IMR-90 (cell line): ENCODE results near the gene EIF6. TPM values are rescaled to one million over a fixed set of nuclear protein-coding genes. Genes with fewer than 3 reads are reported as not detected.

Experiments
- ATAC-seq: fragments of 200-7000 bp; cut with Tn5 transposase; 2 replicates; pipeline ENCODE4 v1.9.1; 2020; ENCODE audit warnings: low read depth, mild to moderate bottlenecking, moderate library complexity
- BruUV-seq: library from RNA; stranded (reverse); fragments of 400-500 nt; replicated peaks from 2 replicates; lab custom pipeline; 2021; lab: Mats Ljungman, UMichigan
- CTCF ChIA-PET: fragments of 300-600 bp; formaldehyde crosslinking; extraction: SDS; loops from one replicate; lab custom pipeline; 2021; ENCODE audit warnings: antibody characterized with exemption; lab: Yijun Ruan, JAX
- POLR2A ChIA-PET: fragments of 300-600 bp; sonication (Branson Sonifier 250); formaldehyde crosslinking; loops from one replicate; lab custom pipeline; 2022; ENCODE audit warnings: antibody characterized with exemption; ENCODE audit not compliant: unreplicated experiment; lab: Charles Lee
- DNase-seq: peaks from one replicate; pipeline ENCODE4 v3.0.0; 2013
- H2AFZ ChIP-seq: replicated peaks from 2 replicates; pipeline ENCODE3; 2013; ENCODE audit warnings: low read length, mild to moderate bottlenecking; ENCODE audit not compliant: poor library complexity
- H2AK5ac ChIP-seq: 2 replicates; pipeline ENCODE4 v1.6.1; 2013; ENCODE audit warnings: low read depth, low read length, inconsistent platforms
- H2AK9ac ChIP-seq: replicated peaks from 2 replicates; pipeline ENCODE3; 2013; ENCODE audit warnings: mild to moderate bottlenecking, low read depth, low read length, moderate library complexity; ENCODE audit not compliant: poor library complexity
- H2BK120ac ChIP-seq: 2 replicates; pipeline ENCODE4 v1.6.1; 2013; ENCODE audit warnings: low read depth, low read length, inconsistent platforms
- H2BK15ac ChIP-seq: 3 replicates; pipeline ENCODE4 v1.6.1; 2013; ENCODE audit warnings: low read depth, low read length, inconsistent platforms
- H2BK20ac ChIP-seq: 2 replicates; pipeline ENCODE4 v1.6.1; 2013; ENCODE audit warnings: low read depth, mild to moderate bottlenecking, inconsistent platforms, low read length, moderate library complexity
- H2BK5ac ChIP-seq: 2 replicates; pipeline ENCODE4 v1.6.1; 2013; ENCODE audit warnings: mild to moderate bottlenecking, low read depth, low read length, inconsistent platforms; ENCODE audit not compliant: poor library complexity, severe bottlenecking
- H3K14ac ChIP-seq: replicated peaks from 2 replicates; pipeline ENCODE4 v1.6.1; 2013; ENCODE audit warnings: low read depth, low read length, inconsistent platforms
- H3K18ac ChIP-seq: 2 replicates; pipeline ENCODE4 v1.6.1; 2013; ENCODE audit warnings: low read depth, low read length, control low read depth
- H3K23ac ChIP-seq: 2 replicates; pipeline ENCODE4 v1.6.1; 2013; ENCODE audit warnings: low read depth, low read length, inconsistent platforms
- H3K27ac ChIP-seq: 2 replicates; pipeline ENCODE4 v1.5.1; 2013; ENCODE audit warnings: mild to moderate bottlenecking, control low read depth, low read length; ENCODE audit not compliant: insufficient read depth
- H3K27me3 ChIP-seq: 2 replicates; pipeline ENCODE4 v1.6.1; 2013; ENCODE audit warnings: low read length; ENCODE audit not compliant: control insufficient read depth, insufficient read depth
- H3K36me3 ChIP-seq: 2 replicates; pipeline ENCODE4 v1.6.1; 2013; ENCODE audit warnings: low read length, mixed read lengths; ENCODE audit not compliant: control insufficient read depth, insufficient read depth
- H3K4ac ChIP-seq: 2 replicates; pipeline ENCODE4 v1.6.1; 2013; ENCODE audit warnings: low read depth, low read length, inconsistent platforms
- H3K4me1 ChIP-seq: 2 replicates; pipeline ENCODE4 v1.6.1; 2013; ENCODE audit warnings: low read length, mixed read lengths; ENCODE audit not compliant: control insufficient read depth, insufficient read depth
- H3K4me2 ChIP-seq: 2 replicates; pipeline ENCODE4 v1.6.1; 2013; ENCODE audit warnings: low read depth, mild to moderate bottlenecking, control low read depth, low read length, moderate library complexity
- H3K4me3 ChIP-seq: 2 replicates; pipeline ENCODE4 v1.5.1; 2013; ENCODE audit warnings: low read depth, mild to moderate bottlenecking, control low read depth, low read length, moderate library complexity; ENCODE audit not compliant: insufficient read depth
- H3K56ac ChIP-seq: 2 replicates; pipeline ENCODE4 v1.6.1; 2013; ENCODE audit warnings: low read length, inconsistent platforms; ENCODE audit not compliant: insufficient read depth; ENCODE audit errors: extremely low read depth
- H3K79me1 ChIP-seq, 2 experiments: 2 replicates each; pipeline ENCODE4 v1.6.1; 2013; ENCODE audit warnings: low read length in 2 of 2, inconsistent platforms in 1 of 2, low read depth in 1 of 2
- H3K9ac ChIP-seq: 2 replicates; pipeline ENCODE4 v1.6.1; 2013; ENCODE audit warnings: low read depth, low read length, control low read depth
- H3K9me1 ChIP-seq: 2 replicates; pipeline ENCODE4 v1.6.1; 2013; ENCODE audit warnings: low read length, inconsistent platforms; ENCODE audit not compliant: insufficient read depth
- H3K9me3 ChIP-seq: 2 replicates; pipeline ENCODE4 v1.6.1; 2013; ENCODE audit warnings: low read length; ENCODE audit not compliant: control insufficient read depth, insufficient read depth
- H4K20me1 ChIP-seq: 2 replicates; pipeline ENCODE4 v1.6.1; 2013; ENCODE audit warnings: low read length, inconsistent platforms; ENCODE audit not compliant: insufficient read depth
- H4K5ac ChIP-seq: 2 replicates; pipeline ENCODE4 v1.6.1; 2013; ENCODE audit warnings: mild to moderate bottlenecking, low read depth, low read length, control low read depth
- H4K8ac ChIP-seq, 2 experiments: 2 replicates each; pipeline ENCODE4 v1.6.1; 2013; ENCODE audit warnings: low read depth in 2 of 2, low read length in 2 of 2, control low read depth in 1 of 2, inconsistent platforms in 1 of 2
- H4K91ac ChIP-seq: 2 replicates; pipeline ENCODE4 v1.6.1; 2013; ENCODE audit warnings: low read depth, low read length, inconsistent platforms; ENCODE audit not compliant: insufficient read depth
- BHLHE40 ChIP-seq: fragments of 150-350 bp; IDR thresholded peaks from 2 replicates; pipeline ENCODE4 v1.6.1; 2016; ENCODE audit warnings: mild to moderate bottlenecking, low read depth, low read length
- CEBPB ChIP-seq: IDR thresholded peaks from 2 replicates; pipeline ENCODE4 v1.6.1; 2012; ENCODE audit warnings: low read depth, low read length, improper control_type of control experiment
- CHD1 ChIP-seq: IDR thresholded peaks from 2 replicates; pipeline ENCODE4 v1.6.1; 2012; ENCODE audit warnings: low read depth, low read length, improper control_type of control experiment
- FOS ChIP-seq: fragments of 150-350 bp; IDR thresholded peaks from 2 replicates; pipeline ENCODE4 v1.6.1; 2016; ENCODE audit warnings: low read depth, low read length
- MAFK ChIP-seq: IDR thresholded peaks from 2 replicates; pipeline ENCODE4 v1.6.1; 2012; ENCODE audit warnings: low read depth, low read length, improper control_type of control experiment
- MAZ ChIP-seq: IDR thresholded peaks from 2 replicates; pipeline ENCODE4 v1.6.1; 2012; ENCODE audit warnings: low read depth, mild to moderate bottlenecking, low read length, improper control_type of control experiment, moderate library complexity, borderline replicate concordance
- MXI1 ChIP-seq: IDR thresholded peaks from 2 replicates; pipeline ENCODE4 v1.6.1; 2012; ENCODE audit warnings: low read depth, mild to moderate bottlenecking, low read length, moderate library complexity, borderline replicate concordance
- NFE2L2 ChIP-seq: fragments of 150-350 bp; IDR thresholded peaks from 2 replicates; pipeline ENCODE4 v1.6.1; 2016; ENCODE audit warnings: low read depth, mild to moderate bottlenecking, low read length
- POLR2A ChIP-seq: IDR thresholded peaks from 2 replicates; pipeline ENCODE4 v1.6.1; 2012; ENCODE audit warnings: mild to moderate bottlenecking, low read depth, low read length
- RCOR1 ChIP-seq: IDR thresholded peaks from 2 replicates; pipeline ENCODE4 v1.6.1; 2012; ENCODE audit warnings: mild to moderate bottlenecking, low read length, improper control_type of control experiment; ENCODE audit not compliant: insufficient replicate concordance
- RFX5 ChIP-seq: IDR thresholded peaks from 2 replicates; pipeline ENCODE4 v1.8.0; 2012; ENCODE audit warnings: low read depth, mild to moderate bottlenecking, low read length, moderate library complexity
- WGBS, 2 experiments: methylation state at CpG; one replicate each; pipeline versions ENCODE4 v1.1.5 to v1.1.7; 2013; ENCODE audit warnings: missing lambda C conversion rate in 2 of 2; ENCODE audit not compliant: insufficient read length in 1 of 2; ENCODE audit errors: extremely low coverage in 2 of 2; 5-methylcytosine and 5-hydroxymethylcytosine counted together
- dilution Hi-C: fragments of 300-500 bp; cut with HindIII; formaldehyde crosslinking; loops from one replicate; pipeline ENCODE4 v1.14.3; 2018; ENCODE audit warnings: low sequenced_read_pairs; ENCODE audit not compliant: unreplicated experiment
- in situ Hi-C: fragments of 300-500 bp; cut with MboI; formaldehyde crosslinking; loops from 3 replicates; pipeline ENCODE4 v1.14.3; 2019; ENCODE audit warnings: low sequenced_read_pairs, inconsistent platforms, mixed read lengths
- intact Hi-C: fragments of 100-400 bp; cut with micrococcal nuclease; formaldehyde crosslinking; loops from 2 replicates; pipeline ENCODE4 v1.10.0; 2022
- polyA plus RNA-seq, 3 experiments: library from polyadenylated mRNA; depleted of rRNA; stranded (reverse); fragments of >200 nt; gene quantifications; 2 replicates each; pipeline ENCODE4 v1.2.3, GENCODE V29; 2012; ENCODE audit warnings: low replicate concordance in 1 of 3
- total RNA-seq: library from RNA; depleted of rRNA; stranded (reverse); fragments of >200 nt; gene quantifications from 2 replicates; pipeline ENCODE4 v1.2.3, GENCODE V29; 2012
- TF ChIP-seq, protein P1 (sequence below): fragments of 150-350 bp; IDR thresholded peaks from 2 replicates; pipeline ENCODE4 v1.6.1; 2017; ENCODE audit warnings: mild to moderate bottlenecking, antibody characterized with exemption, low read length, low read depth
- TF ChIP-seq, protein P2 (sequence below): conservative IDR thresholded peaks from 2 replicates; pipeline ENCODE4 v1.5.1; 2012; ENCODE audit warnings: mild to moderate bottlenecking, low read depth, low read length, improper control_type of control experiment
- TF ChIP-seq, protein P3 (sequence below): fragments of 150-350 bp; IDR thresholded peaks from 2 replicates; pipeline ENCODE4 v1.6.1; 2016; ENCODE audit warnings: low read depth, mild to moderate bottlenecking, low read length, moderate library complexity, borderline replicate concordance

Gene EIF6
- total and polyA plus RNA-seq, 2 of the 4 experiments (the other 2 are of a cell fraction): 215 to 227 TPM

DNA sequence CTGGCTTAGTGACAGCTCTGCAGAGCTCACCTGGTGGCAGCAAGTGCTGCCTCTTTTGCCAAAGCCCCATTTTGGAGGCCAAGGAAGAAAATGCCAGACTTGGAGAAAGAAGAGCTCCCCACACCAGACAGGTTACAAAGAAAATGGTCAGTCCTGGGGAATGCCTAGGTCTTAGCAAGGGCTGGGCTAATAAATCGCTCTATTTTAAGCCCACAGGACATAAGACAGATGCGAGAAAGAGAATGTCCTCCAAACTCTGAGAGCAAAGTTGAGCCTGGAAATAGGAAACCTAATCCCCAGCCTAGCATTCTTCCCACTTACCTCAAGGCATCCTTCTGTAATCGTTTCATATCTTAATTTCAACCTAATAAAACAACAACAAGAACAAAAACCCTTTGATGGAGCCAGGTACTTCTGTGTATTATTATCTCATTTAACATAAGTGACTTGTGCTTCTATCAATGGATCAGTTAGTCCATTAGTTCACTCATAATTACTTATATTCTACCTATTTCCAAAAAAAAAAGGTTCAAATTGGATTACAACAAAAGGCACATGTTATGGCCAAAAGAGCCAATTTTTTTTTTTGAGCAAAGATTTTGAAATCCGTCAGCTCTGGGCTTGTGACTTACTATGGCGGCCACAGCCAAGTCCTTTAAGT is 48.1 kb upstream of the EIF6 start:
- TF ChIP-seq BHLHE40: no peak
- TF ChIP-seq CHD1: no peak
- no peak for TF ChIP-seq MAFK
- TF ChIP-seq CEBPB: no peak
- TF ChIP-seq, protein P1, sequence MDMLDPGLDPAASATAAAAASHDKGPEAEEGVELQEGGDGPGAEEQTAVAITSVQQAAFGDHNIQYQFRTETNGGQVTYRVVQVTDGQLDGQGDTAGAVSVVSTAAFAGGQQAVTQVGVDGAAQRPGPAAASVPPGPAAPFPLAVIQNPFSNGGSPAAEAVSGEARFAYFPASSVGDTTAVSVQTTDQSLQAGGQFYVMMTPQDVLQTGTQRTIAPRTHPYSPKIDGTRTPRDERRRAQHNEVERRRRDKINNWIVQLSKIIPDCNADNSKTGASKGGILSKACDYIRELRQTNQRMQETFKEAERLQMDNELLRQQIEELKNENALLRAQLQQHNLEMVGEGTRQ: no peak
- TF ChIP-seq POLR2A: no peak
- TF ChIP-seq MXI1: no peak
- no peak for TF ChIP-seq RFX5
- TF ChIP-seq, protein P2, sequence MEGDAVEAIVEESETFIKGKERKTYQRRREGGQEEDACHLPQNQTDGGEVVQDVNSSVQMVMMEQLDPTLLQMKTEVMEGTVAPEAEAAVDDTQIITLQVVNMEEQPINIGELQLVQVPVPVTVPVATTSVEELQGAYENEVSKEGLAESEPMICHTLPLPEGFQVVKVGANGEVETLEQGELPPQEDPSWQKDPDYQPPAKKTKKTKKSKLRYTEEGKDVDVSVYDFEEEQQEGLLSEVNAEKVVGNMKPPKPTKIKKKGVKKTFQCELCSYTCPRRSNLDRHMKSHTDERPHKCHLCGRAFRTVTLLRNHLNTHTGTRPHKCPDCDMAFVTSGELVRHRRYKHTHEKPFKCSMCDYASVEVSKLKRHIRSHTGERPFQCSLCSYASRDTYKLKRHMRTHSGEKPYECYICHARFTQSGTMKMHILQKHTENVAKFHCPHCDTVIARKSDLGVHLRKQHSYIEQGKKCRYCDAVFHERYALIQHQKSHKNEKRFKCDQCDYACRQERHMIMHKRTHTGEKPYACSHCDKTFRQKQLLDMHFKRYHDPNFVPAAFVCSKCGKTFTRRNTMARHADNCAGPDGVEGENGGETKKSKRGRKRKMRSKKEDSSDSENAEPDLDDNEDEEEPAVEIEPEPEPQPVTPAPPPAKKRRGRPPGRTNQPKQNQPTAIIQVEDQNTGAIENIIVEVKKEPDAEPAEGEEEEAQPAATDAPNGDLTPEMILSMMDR: no peak
- no peak for TF ChIP-seq MAZ
- TF ChIP-seq, protein P3, sequence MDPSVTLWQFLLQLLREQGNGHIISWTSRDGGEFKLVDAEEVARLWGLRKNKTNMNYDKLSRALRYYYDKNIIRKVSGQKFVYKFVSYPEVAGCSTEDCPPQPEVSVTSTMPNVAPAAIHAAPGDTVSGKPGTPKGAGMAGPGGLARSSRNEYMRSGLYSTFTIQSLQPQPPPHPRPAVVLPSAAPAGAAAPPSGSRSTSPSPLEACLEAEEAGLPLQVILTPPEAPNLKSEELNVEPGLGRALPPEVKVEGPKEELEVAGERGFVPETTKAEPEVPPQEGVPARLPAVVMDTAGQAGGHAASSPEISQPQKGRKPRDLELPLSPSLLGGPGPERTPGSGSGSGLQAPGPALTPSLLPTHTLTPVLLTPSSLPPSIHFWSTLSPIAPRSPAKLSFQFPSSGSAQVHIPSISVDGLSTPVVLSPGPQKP: no peak
- TF ChIP-seq NFE2L2: no peak
- TF ChIP-seq RCOR1: no peak
- TF ChIP-seq FOS: no peak
- no peak overlapping the region for H3K23ac ChIP-seq
- H3K27ac ChIP-seq: no peak overlapping the region
- H2BK15ac ChIP-seq: no peak overlapping the region; the same call in 2 of the 3 replicates
- H4K8ac ChIP-seq: no peak overlapping the region
- H2AK9ac ChIP-seq: no peak overlapping the region
- in situ Hi-C loops (no loop called here), intact Hi-C loops (no loop called here), dilution Hi-C loops (no loop called here)
- H2BK120ac ChIP-seq: no peak overlapping the region
- H3K27me3 ChIP-seq: no peaks in the 10 kb centered on the region
- no peak overlapping the region for H4K91ac ChIP-seq
- peaks cover 16% of the 10 kb centered on the region for H3K4me1 ChIP-seq
- ChIA-PET CTCF (no interaction called here), POLR2A (no interaction called here)
- no peak overlapping the region for H3K4me2 ChIP-seq
- no peak overlapping the region for H3K14ac ChIP-seq
- peaks cover 2 to 8% of the 10 kb centered on the region in 2 experiments; a peak in 1 of 4 replicates for H3K79me1 ChIP-seq
- BruUV-seq: no TSS peak
- no peak for ATAC-seq
- no peak overlapping the region for H2AK5ac ChIP-seq
- no peak overlapping the region for H2AFZ ChIP-seq
- no peak overlapping the region for H4K5ac ChIP-seq
- no peaks in the 10 kb centered on the region for H3K9me3 ChIP-seq
- H2BK20ac ChIP-seq: no peak overlapping the region; the same call in 1 of the 2 replicates
- H3K9ac ChIP-seq: no peak overlapping the region
- H2BK5ac ChIP-seq: no peak overlapping the region
- WGBS, 2 experiments: 100% methylated on average over 1 of the region's 5 CpGs; no CpG with 5 or more reads in 1 of the 2 experiments
- no peak overlapping the region; the same call in 1 of the 2 replicates for H3K4ac ChIP-seq
- H3K9me1 ChIP-seq: peaks cover 4% of the 10 kb centered on the region; the same call in 1 of the 2 replicates
- H4K20me1 ChIP-seq: no peaks in the 10 kb centered on the region
- no peak for DNase-seq
- no peak overlapping the region for H3K18ac ChIP-seq
- no peak overlapping the region for H3K4me3 ChIP-seq
- 0 out of 2 replicates have a peak, but pooled peaks cover 2% of the 10 kb centered on the region for H3K36me3 ChIP-seq
- no peak overlapping the region for H3K56ac ChIP-seq
